Measurements from ENCODE around the gene RPS6KA2. TPM values are rescaled to one million over a fixed set of nuclear protein-coding genes. Genes with fewer than 3 reads are reported as not detected.

Gene RPS6KA2
- total and polyA plus RNA-seq, 3 donors from 2014 or later = 18.4 to 21.7 (median 19.8) TPM

- H3K4me3 ChIP-seq = peak overlapping the region; percentile 10 to 26
- peak; percentile 67 for DNase-seq
- intact Hi-C loops (cut with DNase I; ENCODE audit: low total_unique reads) = no loop called here
- H3K27me3 ChIP-seq = no peaks in the 10 kb centered on the region
- peak overlapping the region in 1 of 2 donors; percentile 71 for H3K27ac ChIP-seq
- WGBS, 2 donors = 47 to 60% methylated on average over 15 of the region's 15 CpGs
- no peak for TF ChIP-seq CTCF (IDR thresholded peaks at IDR 0.05)
- no peak for TF ChIP-seq POLR2A (IDR thresholded peaks at IDR 0.05)
- no peaks in the 10 kb centered on the region for H3K9me3 ChIP-seq
- no peaks in the 10 kb centered on the region for H3K36me3 ChIP-seq (ENCODE audit: low read depth, missing control alignments)
- H3K4me1 ChIP-seq = peaks cover 7% of the 10 kb centered on the region
Observed at GRCh38 chr6:166488076-166488685, 138.9 kb downstream of the RPS6KA2 start.

- no peak overlapping the region for H3K4me3 ChIP-seq
- no peaks in the 10 kb centered on the region for H3K9me3 ChIP-seq
- H3K4me1 ChIP-seq = peaks cover 7% of the 10 kb centered on the region
- WGBS, 2 donors = 98% methylated on average over 11 of the region's 11 CpGs
- no peaks in the 10 kb centered on the region for H3K36me3 ChIP-seq (ENCODE audit: low read depth, missing control alignments)
- DNase-seq = no peak
- TF ChIP-seq POLR2A (IDR thresholded peaks at IDR 0.05) (no peak), CTCF (IDR thresholded peaks at IDR 0.05) (no peak)
- H3K27ac ChIP-seq = no peak overlapping the region
- intact Hi-C loops (cut with DNase I; ENCODE audit: low total_unique reads) = no loop called here
- no peaks in the 10 kb centered on the region for H3K27me3 ChIP-seq
Observed at GRCh38 chr6:166487148-166487547, 139.9 kb downstream of the RPS6KA2 start.

- H3K4me3 ChIP-seq = no peak overlapping the region
- H3K27me3 ChIP-seq = no peaks in the 10 kb centered on the region
- H3K27ac ChIP-seq = no peak overlapping the region
- H3K9me3 ChIP-seq = no peaks in the 10 kb centered on the region
- peaks cover 7% of the 10 kb centered on the region for H3K4me1 ChIP-seq
- WGBS, 2 donors = 84 to 97% methylated on average over 6 to 9 of the region's 9 CpGs
- no peak for DNase-seq
- no peaks in the 10 kb centered on the region for H3K36me3 ChIP-seq (ENCODE audit: low read depth, missing control alignments)
- TF ChIP-seq CTCF (IDR thresholded peaks at IDR 0.05) = no peak
- intact Hi-C loops (cut with DNase I; ENCODE audit: low total_unique reads) = no loop called here
Observed at GRCh38 chr6:166486536-166486880, 140.5 kb downstream of the RPS6KA2 start.

- Histone ChIP-seq H3K4me3 (no peak overlapping the region), H3K27me3 (no peaks in the 10 kb centered on the region), H3K36me3 (ENCODE audit: low read depth, missing control alignments) (no peaks in the 10 kb centered on the region), H3K27ac (no peak overlapping the region), H3K9me3 (no peaks in the 10 kb centered on the region), H3K4me1 (peaks cover 1% of the 10 kb centered on the region)
- WGBS, 2 donors = 85 to 89% methylated on average over 11 to 20 of the region's 20 CpGs
- no peak for TF ChIP-seq CTCF (IDR thresholded peaks at IDR 0.05)
- no peak for TF ChIP-seq POLR2A (IDR thresholded peaks at IDR 0.05)
- intact Hi-C loops (cut with DNase I; ENCODE audit: low total_unique reads) = no loop called here
- DNase-seq = no peak
Observed at GRCh38 chr6:166485651-166486535, 141.2 kb downstream of the RPS6KA2 start.

All from testis (tissue), 3 donors.